Liver (tissue), 9 donors: ENCODE results near the gene TMEM97. TPM values are rescaled to one million over a fixed set of nuclear protein-coding genes. Genes with fewer than 3 reads are reported as not detected.
A peak's percentile ranks its signal among the peaks of the same experiment; 100 is the strongest.

Experiments used
- DNase-seq: peaks from one replicate; pipeline ENCODE4 v3.0.0-alpha.2; 2017; ENCODE audit warnings: low spot score
- H3K27ac ChIP-seq, 2 donors: one replicate each; pipeline ENCODE4 v1.7.0; 2013; ENCODE audit warnings: inconsistent platforms in 2 of 2, low read length in 2 of 2, control low read depth in 1 of 2, low read depth in 1 of 2, mild to moderate bottlenecking in 1 of 2
- H3K27me3 ChIP-seq, 4 donors: one replicate each; pipeline versions ENCODE4 v1.6.1 to v1.7.0; 2013; ENCODE audit warnings: low read length in 3 of 4, inconsistent platforms in 1 of 4, mild to moderate bottlenecking in 1 of 4, moderate library complexity in 1 of 4; ENCODE audit not compliant: control insufficient read depth in 4 of 4, insufficient read depth in 4 of 4
- H3K36me3 ChIP-seq, 4 donors: one replicate each; pipeline versions ENCODE4 v1.6.1 to v1.7.0; 2013; ENCODE audit warnings: low read length in 3 of 4, mild to moderate bottlenecking in 3 of 4, low read depth in 1 of 4, moderate library complexity in 1 of 4; ENCODE audit not compliant: control insufficient read depth in 4 of 4, insufficient read depth in 3 of 4
- H3K4me1 ChIP-seq, 4 donors: one replicate each; pipeline versions ENCODE4 v1.6.1 to v1.7.0; 2013; ENCODE audit warnings: low read length in 3 of 4, mild to moderate bottlenecking in 3 of 4, moderate library complexity in 1 of 4; ENCODE audit not compliant: control insufficient read depth in 4 of 4, insufficient read depth in 4 of 4
- H3K4me3 ChIP-seq, 3 donors: one replicate each; pipeline versions ENCODE4 v1.6.1 to v1.7.0; 2013; ENCODE audit warnings: low read length in 3 of 3, control low read depth in 1 of 3, low read depth in 1 of 3, mild to moderate bottlenecking in 1 of 3
- H3K9ac ChIP-seq, 2 donors: one replicate each; pipeline ENCODE4 v1.7.0; 2013; ENCODE audit warnings: low read length in 2 of 2, mild to moderate bottlenecking in 2 of 2, moderate library complexity in 2 of 2, control low read depth in 1 of 2, low read depth in 1 of 2
- H3K9me3 ChIP-seq, 4 donors: one replicate each; pipeline versions ENCODE4 v1.6.1 to v1.7.0; 2013; ENCODE audit warnings: low read length in 3 of 4; ENCODE audit not compliant: control insufficient read depth in 4 of 4
- EGR1 ChIP-seq, 2 donors: IDR thresholded peaks; 2 replicates each; pipeline ENCODE4 v1.6.1; 2016 to 2018; ENCODE audit warnings: antibody characterized with exemption in 2 of 2, low read depth in 2 of 2
- FOXA1 ChIP-seq: IDR thresholded peaks from 2 replicates; pipeline ENCODE4 v1.6.1; 2016; ENCODE audit warnings: antibody characterized with exemption
- FOXA2 ChIP-seq: IDR thresholded peaks from 2 replicates; pipeline ENCODE4 v1.6.1; 2016; ENCODE audit warnings: antibody characterized with exemption
- GABPA ChIP-seq, 2 donors: IDR thresholded peaks in 1 of 2; conservative IDR thresholded peaks in 1 of 2; 2 replicates each; pipeline ENCODE4 v1.6.1; 2016; ENCODE audit warnings: antibody characterized with exemption in 2 of 2, mild to moderate bottlenecking in 1 of 2, moderate library complexity in 1 of 2
- HNF4A ChIP-seq, 2 donors: conservative IDR thresholded peaks; 2 replicates each; pipeline ENCODE4 v1.6.1; 2016; ENCODE audit warnings: antibody characterized with exemption in 2 of 2, mild to moderate bottlenecking in 2 of 2
- HNF4G ChIP-seq: IDR thresholded peaks from 2 replicates; pipeline ENCODE4 v1.6.1; 2016; ENCODE audit warnings: antibody characterized with exemption
- JUND ChIP-seq, 2 donors: IDR thresholded peaks; 2 replicates each; pipeline ENCODE4 v1.6.1; 2016; ENCODE audit warnings: antibody characterized with exemption in 2 of 2
- NR2F2 ChIP-seq: IDR thresholded peaks from 2 replicates; pipeline ENCODE4 v1.6.1; 2016; ENCODE audit warnings: antibody characterized with exemption
- RAD21 ChIP-seq, 2 donors: IDR thresholded peaks; 2 replicates each; pipeline ENCODE4 v1.6.1; 2016; ENCODE audit warnings: antibody characterized with exemption in 2 of 2, mild to moderate bottlenecking in 2 of 2
- RXRA ChIP-seq, 2 donors: IDR thresholded peaks; 2 replicates each; pipeline ENCODE4 v1.6.1; 2017 to 2018; ENCODE audit warnings: antibody characterized with exemption in 2 of 2, mild to moderate bottlenecking in 1 of 2
- SP1 ChIP-seq: IDR thresholded peaks from 2 replicates; pipeline ENCODE4 v1.6.1; 2018; ENCODE audit warnings: antibody characterized with exemption, mild to moderate bottlenecking
- TAF1 ChIP-seq: conservative IDR thresholded peaks from 2 replicates; pipeline ENCODE4 v1.6.1; 2016; ENCODE audit warnings: antibody characterized with exemption, mild to moderate bottlenecking
- YY1 ChIP-seq: IDR thresholded peaks from 2 replicates; pipeline ENCODE4 v1.6.1; 2016; ENCODE audit warnings: antibody characterized with exemption, mild to moderate bottlenecking
- WGBS: extraction: QIAGEN DNeasy Blood & Tissue Kit; methylation state at CpG from one replicate; pipeline ENCODE4 v1.1.7; 2013; 5-methylcytosine and 5-hydroxymethylcytosine counted together
- polyA plus RNA-seq, 2 donors: library from polyadenylated mRNA; stranded (reverse) in 1 of 2; unstranded in 1 of 2; fragments of 200-250 nt in 1 of 2; fragments of >200 nt in 1 of 2; fragmentation: Nextera tagmentation in 1 of 2; extraction: Ambion mirVana in 1 of 2; gene quantifications; one replicate each; pipeline versions ENCODE4 v1.2.1 to v1.2.3, GENCODE V29; 2013 to 2015
- total RNA-seq, 2 donors: library from RNA; depleted of rRNA; stranded (reverse); fragments of >200 nt; gene quantifications; one replicate each; pipeline ENCODE4 v1.2.3, GENCODE V29; 2014
- TF ChIP-seq, protein P1 (sequence below): fragments of 150-350 bp; IDR thresholded peaks from 2 replicates; pipeline ENCODE4 v1.5.1; 2017; ENCODE audit warnings: improper control_type of control experiment, low read depth, low read length; ENCODE audit not compliant: missing input control
- TF ChIP-seq, protein P2 (sequence below): IDR thresholded peaks from 2 replicates; pipeline ENCODE4 v1.6.1; 2016; ENCODE audit warnings: antibody characterized with exemption
- TF ChIP-seq, protein P3 (sequence below): IDR thresholded peaks from 2 replicates; pipeline ENCODE4 v1.6.1; 2016; ENCODE audit warnings: antibody characterized with exemption
- TF ChIP-seq, protein P4 (sequence below): IDR thresholded peaks from 2 replicates; pipeline ENCODE4 v1.6.1; 2016; ENCODE audit warnings: antibody characterized with exemption, mild to moderate bottlenecking
- TF ChIP-seq, protein P5 (sequence below): IDR thresholded peaks from 2 replicates; pipeline ENCODE4 v1.6.1; 2016; ENCODE audit warnings: antibody characterized with exemption
- donor health status: healthy.
- donor health status: healthy.
- donor health status: healthy.
- donor health status: healthy.
- donor health status: healthy.

The TMEM97 gene
- total and polyA plus RNA-seq, 4 donors, result 29.5 to 90.2 (median 63.5) TPM

DNA sequence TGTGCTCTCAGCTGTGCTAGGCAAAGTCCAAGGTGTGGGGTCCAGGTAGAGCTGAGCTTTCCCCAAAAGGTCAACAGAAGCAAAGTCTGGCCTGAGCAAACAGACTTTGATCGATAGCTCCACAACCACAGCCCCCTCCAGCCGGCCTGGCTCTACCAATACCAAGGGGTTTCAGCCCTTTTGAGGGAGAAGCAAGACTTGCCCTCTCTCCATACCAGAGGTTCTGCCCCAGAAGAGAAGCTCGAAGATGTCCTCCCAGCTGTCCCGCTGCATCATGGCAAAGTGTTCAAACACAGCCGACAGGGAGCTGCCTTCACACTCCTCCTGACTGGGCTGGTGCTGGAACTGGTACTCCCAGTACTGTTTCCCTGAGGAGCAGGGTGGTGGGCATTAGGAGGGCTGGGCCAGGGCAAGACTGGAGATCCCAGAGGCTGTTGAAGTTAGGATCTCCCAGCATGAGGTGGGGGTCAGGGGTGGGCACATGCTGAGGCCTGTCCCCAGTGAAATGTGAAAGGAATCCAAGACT, 49.4 kb downstream of the TMEM97 start:
- WGBS, result 31% methylated on average over 5 of the region's 5 CpGs
- no peaks in the 10 kb centered on the region for H3K27me3 ChIP-seq
- TF ChIP-seq SP1, result peak; percentile 94
- TF ChIP-seq, protein P1, sequence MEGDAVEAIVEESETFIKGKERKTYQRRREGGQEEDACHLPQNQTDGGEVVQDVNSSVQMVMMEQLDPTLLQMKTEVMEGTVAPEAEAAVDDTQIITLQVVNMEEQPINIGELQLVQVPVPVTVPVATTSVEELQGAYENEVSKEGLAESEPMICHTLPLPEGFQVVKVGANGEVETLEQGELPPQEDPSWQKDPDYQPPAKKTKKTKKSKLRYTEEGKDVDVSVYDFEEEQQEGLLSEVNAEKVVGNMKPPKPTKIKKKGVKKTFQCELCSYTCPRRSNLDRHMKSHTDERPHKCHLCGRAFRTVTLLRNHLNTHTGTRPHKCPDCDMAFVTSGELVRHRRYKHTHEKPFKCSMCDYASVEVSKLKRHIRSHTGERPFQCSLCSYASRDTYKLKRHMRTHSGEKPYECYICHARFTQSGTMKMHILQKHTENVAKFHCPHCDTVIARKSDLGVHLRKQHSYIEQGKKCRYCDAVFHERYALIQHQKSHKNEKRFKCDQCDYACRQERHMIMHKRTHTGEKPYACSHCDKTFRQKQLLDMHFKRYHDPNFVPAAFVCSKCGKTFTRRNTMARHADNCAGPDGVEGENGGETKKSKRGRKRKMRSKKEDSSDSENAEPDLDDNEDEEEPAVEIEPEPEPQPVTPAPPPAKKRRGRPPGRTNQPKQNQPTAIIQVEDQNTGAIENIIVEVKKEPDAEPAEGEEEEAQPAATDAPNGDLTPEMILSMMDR, result no peak
- TF ChIP-seq TAF1, result peak; percentile 90
- TF ChIP-seq, protein P2, sequence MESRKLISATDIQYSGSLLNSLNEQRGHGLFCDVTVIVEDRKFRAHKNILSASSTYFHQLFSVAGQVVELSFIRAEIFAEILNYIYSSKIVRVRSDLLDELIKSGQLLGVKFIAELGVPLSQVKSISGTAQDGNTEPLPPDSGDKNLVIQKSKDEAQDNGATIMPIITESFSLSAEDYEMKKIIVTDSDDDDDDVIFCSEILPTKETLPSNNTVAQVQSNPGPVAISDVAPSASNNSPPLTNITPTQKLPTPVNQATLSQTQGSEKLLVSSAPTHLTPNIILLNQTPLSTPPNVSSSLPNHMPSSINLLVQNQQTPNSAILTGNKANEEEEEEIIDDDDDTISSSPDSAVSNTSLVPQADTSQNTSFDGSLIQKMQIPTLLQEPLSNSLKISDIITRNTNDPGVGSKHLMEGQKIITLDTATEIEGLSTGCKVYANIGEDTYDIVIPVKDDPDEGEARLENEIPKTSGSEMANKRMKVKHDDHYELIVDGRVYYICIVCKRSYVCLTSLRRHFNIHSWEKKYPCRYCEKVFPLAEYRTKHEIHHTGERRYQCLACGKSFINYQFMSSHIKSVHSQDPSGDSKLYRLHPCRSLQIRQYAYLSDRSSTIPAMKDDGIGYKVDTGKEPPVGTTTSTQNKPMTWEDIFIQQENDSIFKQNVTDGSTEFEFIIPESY, result peak; percentile 80
- TF ChIP-seq, protein P3, sequence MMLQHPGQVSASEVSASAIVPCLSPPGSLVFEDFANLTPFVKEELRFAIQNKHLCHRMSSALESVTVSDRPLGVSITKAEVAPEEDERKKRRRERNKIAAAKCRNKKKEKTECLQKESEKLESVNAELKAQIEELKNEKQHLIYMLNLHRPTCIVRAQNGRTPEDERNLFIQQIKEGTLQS, result peak; percentile 25
- TF ChIP-seq, protein P4, sequence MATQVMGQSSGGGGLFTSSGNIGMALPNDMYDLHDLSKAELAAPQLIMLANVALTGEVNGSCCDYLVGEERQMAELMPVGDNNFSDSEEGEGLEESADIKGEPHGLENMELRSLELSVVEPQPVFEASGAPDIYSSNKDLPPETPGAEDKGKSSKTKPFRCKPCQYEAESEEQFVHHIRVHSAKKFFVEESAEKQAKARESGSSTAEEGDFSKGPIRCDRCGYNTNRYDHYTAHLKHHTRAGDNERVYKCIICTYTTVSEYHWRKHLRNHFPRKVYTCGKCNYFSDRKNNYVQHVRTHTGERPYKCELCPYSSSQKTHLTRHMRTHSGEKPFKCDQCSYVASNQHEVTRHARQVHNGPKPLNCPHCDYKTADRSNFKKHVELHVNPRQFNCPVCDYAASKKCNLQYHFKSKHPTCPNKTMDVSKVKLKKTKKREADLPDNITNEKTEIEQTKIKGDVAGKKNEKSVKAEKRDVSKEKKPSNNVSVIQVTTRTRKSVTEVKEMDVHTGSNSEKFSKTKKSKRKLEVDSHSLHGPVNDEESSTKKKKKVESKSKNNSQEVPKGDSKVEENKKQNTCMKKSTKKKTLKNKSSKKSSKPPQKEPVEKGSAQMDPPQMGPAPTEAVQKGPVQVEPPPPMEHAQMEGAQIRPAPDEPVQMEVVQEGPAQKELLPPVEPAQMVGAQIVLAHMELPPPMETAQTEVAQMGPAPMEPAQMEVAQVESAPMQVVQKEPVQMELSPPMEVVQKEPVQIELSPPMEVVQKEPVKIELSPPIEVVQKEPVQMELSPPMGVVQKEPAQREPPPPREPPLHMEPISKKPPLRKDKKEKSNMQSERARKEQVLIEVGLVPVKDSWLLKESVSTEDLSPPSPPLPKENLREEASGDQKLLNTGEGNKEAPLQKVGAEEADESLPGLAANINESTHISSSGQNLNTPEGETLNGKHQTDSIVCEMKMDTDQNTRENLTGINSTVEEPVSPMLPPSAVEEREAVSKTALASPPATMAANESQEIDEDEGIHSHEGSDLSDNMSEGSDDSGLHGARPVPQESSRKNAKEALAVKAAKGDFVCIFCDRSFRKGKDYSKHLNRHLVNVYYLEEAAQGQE, result peak; percentile 79
- TF ChIP-seq NR2F2, result peak; percentile 91
- TF ChIP-seq FOXA2, result peak; percentile 82
- peak; percentile 22 to 26 for TF ChIP-seq EGR1 (IDR thresholded peaks at IDR 0.05; ENCODE audit: low read depth in 2 of 2)
- TF ChIP-seq RXRA (IDR thresholded peaks at IDR 0.05), result peak; percentile 89 to 92
- TF ChIP-seq RAD21 (IDR thresholded peaks at IDR 0.05), result peak in 1 of 2 donors; percentile 32
- peak; percentile 65 for TF ChIP-seq YY1
- TF ChIP-seq HNF4G, result peak; percentile 99
- TF ChIP-seq, protein P5, sequence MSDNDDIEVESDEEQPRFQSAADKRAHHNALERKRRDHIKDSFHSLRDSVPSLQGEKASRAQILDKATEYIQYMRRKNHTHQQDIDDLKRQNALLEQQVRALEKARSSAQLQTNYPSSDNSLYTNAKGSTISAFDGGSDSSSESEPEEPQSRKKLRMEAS, result peak; percentile 69
- TF ChIP-seq HNF4A (conservative IDR thresholded peaks at IDR 0.05), result peak; percentile 99
- peak; percentile 84 for TF ChIP-seq FOXA1
- TF ChIP-seq JUND (IDR thresholded peaks at IDR 0.05), result peak; percentile 45 to 82
- TF ChIP-seq GABPA (IDR thresholded peaks at IDR 0.05 in 1 of 2, conservative IDR thresholded peaks at IDR 0.05 in 1 of 2), result peak in 1 of 2 donors; percentile 62
- peaks cover 4 to 57% (median 36%) of the 10 kb centered on the region in 4 donors for H3K4me1 ChIP-seq
- peak overlapping the region; percentile 75 to 77 for H3K27ac ChIP-seq
- H3K36me3 ChIP-seq, result peaks cover 3 to 12% (median 8%) of the 10 kb centered on the region in 4 donors
- peak overlapping the region; percentile 82 to 93 for H3K9ac ChIP-seq
- peak overlapping the region; percentile 68 to 93 (median 72) for H3K4me3 ChIP-seq
- DNase-seq, result no peak
- no peaks in the 10 kb centered on the region for H3K9me3 ChIP-seq
